A549 (cell line): ENCODE results near the gene DISC1. TPM values are rescaled to one million over a fixed set of nuclear protein-coding genes. Genes with fewer than 3 reads are reported as not detected.
"Not testable (repeated sequence)": the region's sequence is repeated elsewhere in the genome, so short reads cannot be mapped to it uniquely, and the experiment has no call there.

ENCODE experiments used
- ATAC-seq, 2 experiments: fragments of 200-7000 bp in 1 of 2; fragments of >200 bp in 1 of 2; cut with Nextera tagmentation in 1 of 2; cut with Tn5 transposase in 1 of 2; 3 replicates each; pipeline versions ENCODE4 v1.8.0 to v1.9.1; 2018 to 2020; ENCODE audit warnings: mild to moderate bottlenecking in 1 of 2, moderate library complexity in 1 of 2
- CTCF ChIA-PET: fragments of 300-600 bp; sonication (Branson Sonifier 250); formaldehyde crosslinking; extraction: SDS; loops from one replicate; lab custom pipeline; 2021; ENCODE audit warnings: antibody characterized with exemption, inconsistent platforms; lab: Yijun Ruan, JAX
- POLR2A ChIA-PET: fragments of 350-600 bp; formaldehyde crosslinking; extraction: SDS; loops from one replicate; lab custom pipeline; 2021; ENCODE audit warnings: antibody characterized with exemption, inconsistent platforms; lab: Yijun Ruan, JAX
- DNase-seq, 2 experiments: peaks; one replicate each; pipeline versions ENCODE4 v3.0.0 to v3.0.0-alpha.2; 2011 to 2016; ENCODE audit warnings: low read depth in 1 of 2, low spot score in 1 of 2
- FAIRE-seq: peaks from 2 replicates; lab custom pipeline; 2011; peaks lifted over from hg19 to GRCh38; lab: Jason Lieb, UNC
- H3K27ac ChIP-seq, 2 experiments: fragments of >200 bp; sonication (Bioruptor Twin); formaldehyde crosslinking; 3 replicates each; pipeline ENCODE4 v1.5.1; 2016 to 2017
- H3K4me1 ChIP-seq: fragments of >200 bp; sonication (Bioruptor Twin); formaldehyde crosslinking; 3 replicates; pipeline ENCODE4 v1.6.1; 2016
- H3K4me2 ChIP-seq: fragments of >200 bp; sonication (Bioruptor Twin); formaldehyde crosslinking; 3 replicates; pipeline ENCODE4 v1.6.1; 2016
- H3K4me3 ChIP-seq: fragments of >200 bp; sonication (Bioruptor Twin); formaldehyde crosslinking; 3 replicates; pipeline ENCODE4 v1.5.1; 2016
- H3K9me3 ChIP-seq: fragments of >200 bp; sonication (Bioruptor Twin); formaldehyde crosslinking; 3 replicates; pipeline ENCODE4 v1.6.1; 2016
- CBX2 ChIP-seq: fragments of 200-600 bp; sonication (generic); IDR thresholded peaks from 2 replicates; pipeline ENCODE4 v1.6.1; 2016; ENCODE audit warnings: low read depth, mild to moderate bottlenecking, borderline replicate concordance
- EP300 ChIP-seq, 2 experiments: fragments of >200 bp; sonication (Bioruptor Twin); formaldehyde crosslinking; IDR thresholded peaks; 2 replicates in 1 of 2; 3 replicates in 1 of 2; pipeline ENCODE4 v1.6.1; 2016 to 2017
- FOSB ChIP-seq: fragments of 250-450 bp; sonication (Bioruptor Pico); IDR thresholded peaks from 2 replicates; pipeline ENCODE4 v1.5.0; 2020; ENCODE audit warnings: mild to moderate bottlenecking, moderate library complexity
- MAFK ChIP-seq: fragments of 450-650 bp; IDR thresholded peaks from 2 replicates; pipeline ENCODE4 v1.6.1; 2014; ENCODE audit not compliant: partially characterized antibody
- MYC ChIP-seq: IDR thresholded peaks from 2 replicates; pipeline ENCODE4 v1.6.1; 2012; ENCODE audit warnings: mild to moderate bottlenecking, inconsistent platforms, low read length, improper control_type of control experiment, borderline replicate concordance
- NFE2L2 ChIP-seq: fragments of 150-350 bp; conservative IDR thresholded peaks from 2 replicates; pipeline ENCODE4 v1.6.1; 2014; ENCODE audit warnings: low read length
- PHF8 ChIP-seq: fragments of 200-600 bp; sonication (generic); IDR thresholded peaks from 2 replicates; pipeline ENCODE4 v1.6.1; 2016; ENCODE audit warnings: low read depth, mild to moderate bottlenecking, antibody characterized with exemption, moderate library complexity, borderline replicate concordance
- POLR2A ChIP-seq: IDR thresholded peaks from 2 replicates; pipeline ENCODE4 v1.6.1; 2012; ENCODE audit warnings: mild to moderate bottlenecking, low read length
- RFX5 ChIP-seq: fragments of 450-650 bp; IDR thresholded peaks from 2 replicates; pipeline ENCODE4 v1.7.1; 2014; ENCODE audit warnings: antibody characterized with exemption, mild to moderate bottlenecking, moderate library complexity
- ZC3H11A ChIP-seq: fragments of 450-650 bp; IDR thresholded peaks from 2 replicates; pipeline ENCODE4 v1.6.1; 2014; ENCODE audit warnings: antibody characterized with exemption, mild to moderate bottlenecking
- ZFP36 ChIP-seq: fragments of 450-650 bp; IDR thresholded peaks from 2 replicates; pipeline ENCODE4 v1.6.1; 2014; ENCODE audit warnings: borderline replicate concordance; ENCODE audit not compliant: partially characterized antibody
- ZNF302 ChIP-seq: fragments of 250-450 bp; sonication (Bioruptor Pico); IDR thresholded peaks from 2 replicates; pipeline ENCODE4 v1.9.0; 2021; ENCODE audit warnings: inconsistent platforms, mild to moderate bottlenecking, moderate library complexity
- ZSCAN20 ChIP-seq: fragments of 250-450 bp; sonication (Bioruptor Pico); IDR thresholded peaks from 2 replicates; pipeline ENCODE4 v1.8.0; 2022; ENCODE audit warnings: mild to moderate bottlenecking, moderate library complexity
- WGBS: methylation state at CpG from one replicate; pipeline ENCODE4 v1.1.6; 2017; ENCODE audit errors: missing lambda C conversion rate; 5-methylcytosine and 5-hydroxymethylcytosine counted together
- polyA plus RNA-seq, 4 experiments: library from polyadenylated mRNA; depleted of rRNA in 3 of 4; stranded (reverse); fragments of >200 nt; fragmentation: RNase III in 1 of 4; extraction: RNeasy Plus Mini Kit Qiagen cat#74134 plus additional on column Dnase treatment in 1 of 4; gene quantifications; 2 replicates in 3 of 4; 3 replicates in 1 of 4; pipeline ENCODE4 v1.2.3, GENCODE V29; 2011 to 2017
- TF ChIP-seq, protein P1 (sequence below): IDR thresholded peaks from 2 replicates; pipeline ENCODE4 v1.6.1; 2012
- TF ChIP-seq, protein P2 (sequence below): fragments of >200 bp; sonication (Bioruptor Twin); formaldehyde crosslinking; IDR thresholded peaks from 3 replicates; pipeline ENCODE4 v1.6.1; 2016
- TF ChIP-seq, protein P3 (sequence below): fragments of >200 bp; sonication (Bioruptor Twin); formaldehyde crosslinking; IDR thresholded peaks from 3 replicates; pipeline ENCODE4 v1.5.1; 2016
- TF ChIP-seq, protein P4 (sequence below): fragments of >200 bp; sonication (Bioruptor Twin); formaldehyde crosslinking; IDR thresholded peaks from 2 replicates; pipeline ENCODE4 v1.6.1; 2016

DISC1 gene
- polyA plus RNA-seq, 2 of the 4 experiments (the other 2 are of a cell fraction) = 0.39 to 0.74 TPM

DNA sequence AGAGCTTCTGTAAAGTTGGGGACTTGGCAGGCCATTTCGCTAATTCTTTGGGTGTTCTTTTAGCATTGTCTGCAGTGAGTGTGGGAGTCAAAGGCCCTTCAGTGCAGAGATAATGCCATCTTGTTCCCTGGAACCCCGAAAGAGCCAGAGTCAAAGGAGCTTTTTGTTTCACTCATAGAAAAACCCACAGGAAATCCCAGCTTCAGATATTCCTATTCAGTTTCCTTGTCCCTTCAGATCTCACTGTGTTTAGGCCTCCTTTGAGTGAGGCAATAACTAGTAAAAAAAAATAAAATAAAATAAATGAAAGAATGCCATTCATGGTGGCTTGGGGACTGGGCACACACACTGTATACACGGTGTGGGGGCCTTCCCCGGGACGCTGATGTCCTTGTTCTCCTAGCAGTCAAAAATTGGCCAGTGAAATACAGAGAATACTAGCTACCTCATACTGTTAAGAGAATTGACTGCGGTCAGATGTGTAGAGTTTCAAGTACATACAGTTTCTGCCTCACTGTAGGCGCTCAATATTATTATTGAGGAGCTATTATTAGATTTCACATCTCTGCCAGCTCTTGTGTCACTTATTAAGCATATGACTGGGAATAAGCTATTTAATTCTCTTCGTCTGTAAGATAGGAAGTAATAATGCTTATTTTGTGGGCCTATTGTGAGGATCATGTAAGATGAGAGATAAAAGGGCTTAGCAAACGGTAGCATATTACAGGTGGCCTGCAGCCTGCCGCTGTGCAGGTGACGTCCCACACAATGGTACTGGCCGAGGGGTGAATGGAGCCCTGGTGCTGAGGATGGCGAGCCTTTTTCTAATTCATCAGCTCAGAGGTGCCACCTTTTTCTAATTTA, 16.7 kb downstream of the DISC1 start (continued):
- TF ChIP-seq MAFK = no peak
- TF ChIP-seq, protein P1, sequence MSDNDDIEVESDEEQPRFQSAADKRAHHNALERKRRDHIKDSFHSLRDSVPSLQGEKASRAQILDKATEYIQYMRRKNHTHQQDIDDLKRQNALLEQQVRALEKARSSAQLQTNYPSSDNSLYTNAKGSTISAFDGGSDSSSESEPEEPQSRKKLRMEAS = no peak

DNA sequence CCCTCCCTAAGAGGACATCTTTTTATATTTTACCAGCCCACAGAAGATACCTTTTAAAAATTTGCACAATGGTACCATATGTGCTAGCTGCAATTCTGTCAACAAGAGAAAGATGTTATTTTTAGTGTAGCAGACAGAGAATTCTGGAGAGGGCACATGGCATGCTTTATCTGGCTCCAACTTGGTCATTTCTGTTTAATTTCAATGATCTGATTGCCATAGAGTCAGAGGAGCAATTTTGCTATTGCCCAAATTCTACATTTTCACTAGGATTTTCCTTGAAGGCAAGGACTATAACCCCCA, 17.3 kb downstream of the DISC1 start:
- ChIA-PET POLR2A (no interaction called here), CTCF (interaction anchor here (1.3 to 2.6 kb wide), 2 partner anchors 10 to 11 kb away, joined by 3 to 11 read pairs; no protein-coding TSS in a partner anchor)
- no peaks in the 10 kb centered on the region for H3K4me1 ChIP-seq
- H3K4me3 ChIP-seq = no peak overlapping the region
- ATAC-seq (no peak), DNase-seq (no peak), FAIRE-seq (no peak)
- H3K27ac ChIP-seq = no peak overlapping the region
- H3K4me2 ChIP-seq = no peak overlapping the region
- no peak for TF ChIP-seq EP300 (IDR thresholded peaks at IDR 0.05)
- TF ChIP-seq, protein P2, sequence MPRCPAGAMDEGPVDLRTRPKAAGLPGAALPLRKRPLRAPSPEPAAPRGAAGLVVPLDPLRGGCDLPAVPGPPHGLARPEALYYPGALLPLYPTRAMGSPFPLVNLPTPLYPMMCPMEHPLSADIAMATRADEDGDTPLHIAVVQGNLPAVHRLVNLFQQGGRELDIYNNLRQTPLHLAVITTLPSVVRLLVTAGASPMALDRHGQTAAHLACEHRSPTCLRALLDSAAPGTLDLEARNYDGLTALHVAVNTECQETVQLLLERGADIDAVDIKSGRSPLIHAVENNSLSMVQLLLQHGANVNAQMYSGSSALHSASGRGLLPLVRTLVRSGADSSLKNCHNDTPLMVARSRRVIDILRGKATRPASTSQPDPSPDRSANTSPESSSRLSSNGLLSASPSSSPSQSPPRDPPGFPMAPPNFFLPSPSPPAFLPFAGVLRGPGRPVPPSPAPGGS = no peak
- TF ChIP-seq, protein P3, sequence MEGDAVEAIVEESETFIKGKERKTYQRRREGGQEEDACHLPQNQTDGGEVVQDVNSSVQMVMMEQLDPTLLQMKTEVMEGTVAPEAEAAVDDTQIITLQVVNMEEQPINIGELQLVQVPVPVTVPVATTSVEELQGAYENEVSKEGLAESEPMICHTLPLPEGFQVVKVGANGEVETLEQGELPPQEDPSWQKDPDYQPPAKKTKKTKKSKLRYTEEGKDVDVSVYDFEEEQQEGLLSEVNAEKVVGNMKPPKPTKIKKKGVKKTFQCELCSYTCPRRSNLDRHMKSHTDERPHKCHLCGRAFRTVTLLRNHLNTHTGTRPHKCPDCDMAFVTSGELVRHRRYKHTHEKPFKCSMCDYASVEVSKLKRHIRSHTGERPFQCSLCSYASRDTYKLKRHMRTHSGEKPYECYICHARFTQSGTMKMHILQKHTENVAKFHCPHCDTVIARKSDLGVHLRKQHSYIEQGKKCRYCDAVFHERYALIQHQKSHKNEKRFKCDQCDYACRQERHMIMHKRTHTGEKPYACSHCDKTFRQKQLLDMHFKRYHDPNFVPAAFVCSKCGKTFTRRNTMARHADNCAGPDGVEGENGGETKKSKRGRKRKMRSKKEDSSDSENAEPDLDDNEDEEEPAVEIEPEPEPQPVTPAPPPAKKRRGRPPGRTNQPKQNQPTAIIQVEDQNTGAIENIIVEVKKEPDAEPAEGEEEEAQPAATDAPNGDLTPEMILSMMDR = no peak
- TF ChIP-seq ZFP36 = no peak
- TF ChIP-seq ZSCAN20 (CRISPR knock-in tag) = no peak
- TF ChIP-seq ZC3H11A = no peak
- no peak for TF ChIP-seq POLR2A
- TF ChIP-seq PHF8 = no peak
- TF ChIP-seq, protein P4, sequence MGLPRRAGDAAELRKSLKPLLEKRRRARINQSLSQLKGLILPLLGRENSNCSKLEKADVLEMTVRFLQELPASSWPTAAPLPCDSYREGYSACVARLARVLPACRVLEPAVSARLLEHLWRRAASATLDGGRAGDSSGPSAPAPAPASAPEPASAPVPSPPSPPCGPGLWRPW = no peak
- no peak for TF ChIP-seq RFX5
- no peak for TF ChIP-seq FOSB (CRISPR knock-in tag)
- TF ChIP-seq CBX2 = no peak
- TF ChIP-seq NFE2L2 = no peak
- TF ChIP-seq ZNF302 (CRISPR knock-in tag) = no peak
- no peak for TF ChIP-seq MYC
- no peaks in the 10 kb centered on the region for H3K9me3 ChIP-seq

DNA sequence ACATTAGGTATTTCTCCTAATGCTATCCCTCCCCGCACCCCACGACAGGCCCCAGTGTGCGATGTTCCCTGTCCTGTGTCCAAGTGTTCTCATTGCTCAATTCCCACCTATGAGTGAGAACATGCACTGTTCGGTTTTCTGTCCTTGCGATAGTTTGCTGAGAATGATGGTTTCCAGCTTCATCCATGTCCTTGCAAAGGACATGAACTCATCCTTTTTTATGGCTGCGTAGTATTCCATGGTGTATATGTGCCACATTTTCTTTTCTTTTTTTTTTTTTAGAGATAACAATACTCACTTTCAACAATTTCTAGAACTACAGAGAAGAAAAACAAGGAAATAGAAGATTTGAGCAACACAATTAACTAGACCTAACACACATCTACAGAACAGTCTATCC, 19.0 kb downstream of the DISC1 start:
- H3K4me2 ChIP-seq, DNase-seq, FAIRE-seq, CTCF ChIA-PET, ATAC-seq, POLR2A ChIA-PET, H3K4me1 ChIP-seq, H3K27ac ChIP-seq, H3K9me3 ChIP-seq, H3K4me3 ChIP-seq: not testable (repeated sequence)
- WGBS = 82% methylated on average over 6 of the region's 6 CpGs

DNA sequence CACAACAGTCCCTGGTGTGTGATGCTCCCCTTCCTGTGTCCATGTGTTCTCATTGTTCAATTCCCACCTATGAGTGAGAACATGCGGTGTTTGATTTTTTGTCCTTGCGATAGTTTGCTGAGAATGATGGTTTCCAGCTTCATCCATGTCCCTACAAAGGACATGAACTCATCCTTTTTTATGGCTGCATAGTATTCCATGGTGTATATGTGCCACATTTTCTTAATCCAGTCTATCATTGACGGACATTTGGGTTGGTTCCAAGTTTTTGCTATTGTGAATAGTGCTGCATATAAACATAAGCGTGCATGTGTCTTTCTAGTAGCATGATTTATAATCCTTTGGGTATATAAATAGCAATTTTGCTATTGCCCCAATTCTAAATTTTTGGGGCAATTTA, 19.6 kb downstream of the DISC1 start:
- H3K4me1 ChIP-seq, H3K4me2 ChIP-seq, DNase-seq, POLR2A ChIA-PET, CTCF ChIA-PET, ATAC-seq, H3K4me3 ChIP-seq, FAIRE-seq, H3K27ac ChIP-seq, H3K9me3 ChIP-seq: not testable (repeated sequence)
- WGBS = 70% methylated on average over 4 of the region's 4 CpGs

DNA sequence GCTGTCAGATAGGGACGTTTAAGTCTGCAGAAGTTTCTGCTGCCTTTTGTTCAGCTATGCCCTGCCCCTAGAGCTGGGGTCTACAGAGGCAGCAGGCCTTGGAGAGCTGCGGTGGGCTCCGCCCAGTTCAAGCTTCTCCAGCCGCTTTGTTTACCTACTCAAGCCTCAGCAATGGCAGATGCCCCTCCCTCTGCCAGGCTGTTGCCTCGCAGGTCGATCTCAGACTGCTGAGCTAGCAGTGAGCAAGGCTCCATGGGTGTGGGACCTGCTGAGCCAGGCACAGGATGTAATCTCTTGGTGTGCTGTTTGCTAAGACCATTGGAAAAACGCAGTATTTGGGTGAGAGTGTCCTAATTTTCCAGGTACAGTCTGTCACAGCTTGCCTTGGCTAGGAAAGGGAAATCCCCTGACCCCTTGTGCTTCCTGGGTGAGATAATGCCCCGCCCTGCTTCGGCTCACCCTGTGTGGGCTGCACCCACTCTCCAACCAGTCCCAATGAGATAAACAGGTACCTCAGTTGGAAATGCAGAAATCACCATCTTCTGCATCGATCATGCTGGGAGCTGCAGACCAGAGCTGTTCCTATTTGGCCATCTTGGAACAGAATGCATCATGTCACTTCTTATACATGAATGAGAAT, 25.2 kb downstream of the DISC1 start:
- POLR2A ChIA-PET, H3K4me3 ChIP-seq, FAIRE-seq, ATAC-seq, H3K27ac ChIP-seq, H3K4me1 ChIP-seq, H3K9me3 ChIP-seq, CTCF ChIA-PET, H3K4me2 ChIP-seq, DNase-seq: not testable (repeated sequence)
- 40% methylated on average over 10 of the region's 10 CpGs for WGBS
